Raji (cell line): Measurements from ENCODE around the gene PRDM2.

Experiments
- POLR2A ChIP-seq: IDR thresholded peaks from 2 replicates; pipeline ENCODE4 v1.6.1; 2011; ENCODE audit warnings: low read depth, low read length, control low read depth; ENCODE audit not compliant: insufficient read depth

Gene PRDM2

GRCh38 chr1:13751985-13752384 lies 52.0 kb downstream of the PRDM2 start:
- TF ChIP-seq POLR2A: no peak

- no peak for TF ChIP-seq POLR2A
Observed at GRCh38 chr1:13752852-13753251, 52.9 kb downstream of the PRDM2 start.

GRCh38 chr1:13753636-13754402 lies 53.8 kb downstream of the PRDM2 start:
- no peak for TF ChIP-seq POLR2A

GRCh38 chr1:13754510-13755103 lies 54.6 kb downstream of the PRDM2 start:
- TF ChIP-seq POLR2A: no peak

GRCh38 chr1:13756557-13757315 lies 56.7 kb downstream of the PRDM2 start:
- TF ChIP-seq POLR2A: no peak

GRCh38 chr1:13757693-13758092 lies 57.7 kb downstream of the PRDM2 start:
- no peak for TF ChIP-seq POLR2A

- TF ChIP-seq POLR2A: no peak
Observed at GRCh38 chr1:13759072-13759471, 59.1 kb downstream of the PRDM2 start.

GRCh38 chr1:13760340-13760739 lies 60.4 kb downstream of the PRDM2 start:
- TF ChIP-seq POLR2A: no peak

GRCh38 chr1:13760921-13761320 lies 60.9 kb downstream of the PRDM2 start:
- TF ChIP-seq POLR2A: no peak

- no peak for TF ChIP-seq POLR2A
Observed at GRCh38 chr1:13761883-13762282, 61.9 kb downstream of the PRDM2 start.

GRCh38 chr1:13762642-13763041 lies 62.7 kb downstream of the PRDM2 start:
- no peak for TF ChIP-seq POLR2A

GRCh38 chr1:13763222-13763621 lies 63.2 kb downstream of the PRDM2 start:
- no peak for TF ChIP-seq POLR2A

- no peak for TF ChIP-seq POLR2A
Observed at GRCh38 chr1:13763991-13764390, 64.0 kb downstream of the PRDM2 start.

GRCh38 chr1:13764588-13765332 lies 64.8 kb downstream of the PRDM2 start:
- no peak for TF ChIP-seq POLR2A
